Measurements from ENCODE around the gene DIAPH1.
"Not testable (repeated sequence)": the region's sequence is repeated elsewhere in the genome, so short reads cannot be mapped to it uniquely, and the experiment has no call there.

The DIAPH1 gene

DNA sequence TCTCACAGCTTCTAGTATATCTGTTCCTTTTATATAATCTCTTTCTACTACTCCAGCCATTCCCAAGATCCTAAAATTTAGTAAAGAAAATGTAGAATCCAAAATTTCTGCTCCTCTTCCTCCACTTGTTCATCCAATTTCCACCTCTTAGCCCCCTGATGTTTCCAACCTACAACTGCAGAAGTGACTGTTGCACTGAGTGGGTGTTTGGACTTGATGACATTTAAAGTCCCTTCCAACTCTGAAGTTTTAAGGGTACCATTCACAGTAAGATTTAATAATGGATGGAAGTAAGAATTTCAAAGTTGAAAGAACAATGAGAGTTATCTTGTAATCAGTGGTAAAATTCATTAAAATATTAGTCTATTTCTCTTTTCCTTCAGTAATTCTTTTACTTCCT is 5.5 kb downstream of the DIAPH1 start:
- no peaks in the 10 kb centered on the region for H3K9me3 Mint-ChIP-seq
- H3K4me1 Mint-ChIP-seq (ENCODE audit: low read depth) = peaks cover 77% of the 10 kb centered on the region
- intact Hi-C loops (cut with micrococcal nuclease) = no loop called here
- H3K27me3 Mint-ChIP-seq = no peaks in the 10 kb centered on the region
- peak overlapping the region; percentile 59 for H3K27ac Mint-ChIP-seq
- peaks cover 29% of the 10 kb centered on the region for H3K36me3 Mint-ChIP-seq (ENCODE audit: low read depth)
- peak overlapping the region; percentile 11 for H3K4me3 Mint-ChIP-seq

DNA sequence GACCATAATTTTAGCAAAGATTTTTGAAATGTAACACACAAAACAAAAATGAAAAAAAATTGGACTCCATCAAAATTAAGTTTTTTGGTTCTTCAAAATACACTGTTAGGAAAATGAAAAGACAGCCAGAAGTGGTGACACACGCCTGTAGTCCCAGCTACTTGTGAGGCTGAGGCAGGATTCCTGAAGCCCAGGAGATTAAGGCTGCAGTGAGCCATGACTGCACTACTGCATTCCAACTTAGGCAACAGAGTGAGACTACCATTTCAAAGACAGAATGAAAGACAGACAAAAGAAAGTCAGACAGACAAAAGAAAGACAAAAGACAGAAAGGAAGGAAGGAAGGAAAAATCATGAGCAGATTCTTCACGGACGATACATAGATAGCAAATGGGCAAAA is 7.5 kb downstream of the DIAPH1 start:
- Mint-ChIP-seq H3K9me3 (no peaks in the 10 kb centered on the region), H3K36me3 (ENCODE audit: low read depth) (peaks cover 32% of the 10 kb centered on the region), H3K4me3 (no peak overlapping the region), H3K27me3 (no peaks in the 10 kb centered on the region), H3K4me1 (ENCODE audit: low read depth) (peaks cover 73% of the 10 kb centered on the region), H3K27ac (peak overlapping the region; percentile 16)
- intact Hi-C loops (cut with micrococcal nuclease) = no loop called here

- H3K4me3 Mint-ChIP-seq; intact Hi-C loops (cut with micrococcal nuclease); H3K27me3 Mint-ChIP-seq; H3K9me3 Mint-ChIP-seq: not testable (repeated sequence)
- H3K27ac Mint-ChIP-seq = peak overlapping the region; percentile 16
- H3K4me1 Mint-ChIP-seq (ENCODE audit: low read depth) = peaks cover 73% of the 10 kb centered on the region
- peaks cover 32% of the 10 kb centered on the region for H3K36me3 Mint-ChIP-seq (ENCODE audit: low read depth)
Observed at GRCh38 chr5:141609921-141610320, 8.9 kb downstream of the DIAPH1 start.

DNA sequence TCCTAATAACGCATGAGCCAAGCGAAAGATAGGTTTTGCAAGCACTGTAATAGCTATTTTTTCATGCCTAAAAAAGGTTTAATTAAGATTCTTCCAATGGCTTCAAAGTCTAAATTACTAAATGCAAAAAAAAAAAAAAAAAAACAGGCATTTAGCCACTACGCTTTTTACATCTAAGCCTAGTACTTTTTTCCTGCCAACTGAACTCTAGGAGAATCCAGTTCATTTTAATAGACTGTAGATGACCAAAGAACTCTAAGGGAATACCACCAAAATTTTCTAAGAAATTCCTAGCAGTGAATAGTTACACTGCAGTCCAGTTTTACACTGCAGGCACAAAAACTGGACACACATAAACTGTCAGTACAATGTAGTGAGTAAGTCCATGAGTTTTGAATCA is 9.8 kb downstream of the DIAPH1 start:
- Mint-ChIP-seq H3K36me3 (ENCODE audit: low read depth) (peaks cover 32% of the 10 kb centered on the region), H3K27me3 (no peaks in the 10 kb centered on the region), H3K4me1 (ENCODE audit: low read depth) (peaks cover 77% of the 10 kb centered on the region), H3K4me3 (no peak overlapping the region), H3K27ac (no peak overlapping the region), H3K9me3 (no peaks in the 10 kb centered on the region)
- intact Hi-C loops (cut with micrococcal nuclease) = no loop called here

- Mint-ChIP-seq H3K27ac (peak overlapping the region; percentile 96), H3K27me3 (no peaks in the 10 kb centered on the region), H3K36me3 (ENCODE audit: low read depth) (peaks cover 32% of the 10 kb centered on the region), H3K4me1 (ENCODE audit: low read depth) (peaks cover 77% of the 10 kb centered on the region), H3K4me3 (no peak overlapping the region), H3K9me3 (no peaks in the 10 kb centered on the region)
- intact Hi-C loops (cut with micrococcal nuclease) = no loop called here
Observed at GRCh38 chr5:141608557-141608956, 10.2 kb downstream of the DIAPH1 start.

- peak overlapping the region; percentile 96 for H3K27ac Mint-ChIP-seq
- H3K27me3 Mint-ChIP-seq = no peaks in the 10 kb centered on the region
- intact Hi-C loops (cut with micrococcal nuclease) = no loop called here
- H3K4me3 Mint-ChIP-seq = no peak overlapping the region
- H3K36me3 Mint-ChIP-seq (ENCODE audit: low read depth) = peaks cover 32% of the 10 kb centered on the region
- peaks cover 72% of the 10 kb centered on the region for H3K4me1 Mint-ChIP-seq (ENCODE audit: low read depth)
- no peaks in the 10 kb centered on the region for H3K9me3 Mint-ChIP-seq
Observed at GRCh38 chr5:141608046-141608445, 10.8 kb downstream of the DIAPH1 start.

GRCh38 chr5:141605523-141606277 is 13.1 kb downstream of the DIAPH1 start:
- H3K9me3 Mint-ChIP-seq = no peaks in the 10 kb centered on the region
- H3K36me3 Mint-ChIP-seq (ENCODE audit: low read depth) = peaks cover 27% of the 10 kb centered on the region
- peak overlapping the region; percentile 96 for H3K27ac Mint-ChIP-seq
- H3K4me1 Mint-ChIP-seq (ENCODE audit: low read depth) = peaks cover 68% of the 10 kb centered on the region
- H3K4me3 Mint-ChIP-seq = peak overlapping the region; percentile 44
- intact Hi-C loops (cut with micrococcal nuclease) = loop anchor here (2.0 kb wide), 1 partner anchor 13 kb away; the partner anchor contains the start of gene DIAPH1
- no peaks in the 10 kb centered on the region for H3K27me3 Mint-ChIP-seq

- Mint-ChIP-seq H3K36me3 (ENCODE audit: low read depth) (peaks cover 14% of the 10 kb centered on the region), H3K9me3 (no peaks in the 10 kb centered on the region), H3K27me3 (no peaks in the 10 kb centered on the region), H3K4me1 (ENCODE audit: low read depth) (peaks cover 69% of the 10 kb centered on the region), H3K27ac (peak overlapping the region; percentile 96), H3K4me3 (peak overlapping the region; percentile 61)
- intact Hi-C loops (cut with micrococcal nuclease) = loop anchor here (2.0 kb wide), 1 partner anchor 15 kb away; the partner anchor contains the start of gene DIAPH1
Observed at GRCh38 chr5:141603923-141604717, 14.7 kb downstream of the DIAPH1 start.

- Mint-ChIP-seq H3K27ac (peak overlapping the region; percentile 75), H3K4me1 (ENCODE audit: low read depth) (peaks cover 62% of the 10 kb centered on the region), H3K4me3 (peak overlapping the region; percentile 2), H3K36me3 (ENCODE audit: low read depth) (peaks cover 14% of the 10 kb centered on the region), H3K27me3 (no peaks in the 10 kb centered on the region), H3K9me3 (peaks cover 2% of the 10 kb centered on the region)
- intact Hi-C loops (cut with micrococcal nuclease) = no loop called here
Observed at GRCh38 chr5:141602606-141603005, 16.2 kb downstream of the DIAPH1 start.

DNA sequence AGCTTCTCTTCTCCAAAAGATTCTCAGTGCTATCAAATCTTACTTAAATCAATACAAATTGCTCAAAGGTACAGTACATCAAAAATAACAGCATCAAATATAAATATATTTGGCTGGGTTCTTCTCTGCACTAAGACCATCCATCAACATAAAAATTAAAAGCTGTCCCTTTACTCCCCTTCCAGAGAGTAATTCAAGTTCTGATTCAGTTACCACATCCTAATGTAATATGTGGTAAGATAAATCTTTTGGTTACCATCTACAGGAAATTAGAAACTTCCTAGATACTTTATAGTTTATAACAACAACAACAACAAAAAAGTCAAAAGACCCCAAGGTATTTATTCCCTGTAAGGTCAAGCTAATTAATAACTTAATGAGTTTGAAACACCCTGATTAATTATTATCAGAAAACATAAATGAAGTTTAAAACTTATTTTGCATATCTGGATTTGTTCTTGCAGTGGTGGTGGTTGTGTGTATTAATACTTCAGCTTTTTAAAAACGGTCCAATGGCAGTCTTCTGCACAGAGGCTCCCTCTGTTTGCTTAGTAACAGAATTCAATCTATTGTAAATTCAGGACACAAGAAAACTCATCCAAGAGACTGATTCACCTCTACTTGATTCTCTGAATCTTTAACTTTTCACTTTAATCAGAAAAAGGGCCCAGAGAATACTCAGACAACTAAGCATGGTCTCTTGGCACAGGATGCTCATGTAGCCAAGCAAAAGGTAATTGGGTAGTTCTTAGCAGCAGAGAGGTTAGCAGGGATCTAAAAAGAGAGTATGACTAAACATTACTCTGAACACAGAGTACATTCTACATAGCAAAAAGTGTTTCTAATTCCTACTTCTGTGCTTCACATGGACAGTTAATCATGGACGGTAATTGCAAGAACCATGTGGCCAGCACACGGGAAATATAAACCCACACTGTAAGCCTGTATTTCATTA is 20.1 kb downstream of the DIAPH1 start:
- no peak overlapping the region for H3K4me3 Mint-ChIP-seq
- intact Hi-C loops (cut with micrococcal nuclease) = no loop called here

DNA sequence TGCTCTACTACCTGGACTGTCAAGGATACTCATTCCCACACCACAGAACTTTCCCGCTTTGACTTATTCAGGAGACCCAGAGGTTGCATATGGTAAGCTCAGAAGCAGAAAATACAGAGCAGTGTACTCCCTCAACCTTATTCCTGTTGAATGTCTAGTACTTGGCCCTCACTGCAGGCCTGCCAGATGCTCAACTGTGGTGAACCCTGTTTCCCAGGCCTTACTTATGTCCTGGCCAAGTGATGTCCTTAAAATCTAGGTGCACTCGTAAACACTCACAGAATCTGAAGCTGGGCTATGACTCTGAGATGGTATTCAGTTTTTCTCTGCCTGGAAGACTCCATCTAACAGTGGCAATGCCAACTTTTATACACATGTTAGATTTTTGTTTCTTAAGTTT is 21.0 kb downstream of the DIAPH1 start:
- intact Hi-C loops (cut with micrococcal nuclease) = no loop called here
- no peaks in the 10 kb centered on the region for H3K27me3 Mint-ChIP-seq
- no peak overlapping the region for H3K4me3 Mint-ChIP-seq
- H3K27ac Mint-ChIP-seq = no peak overlapping the region
- H3K4me1 Mint-ChIP-seq (ENCODE audit: low read depth) = peaks cover 55% of the 10 kb centered on the region
- H3K9me3 Mint-ChIP-seq = peaks cover 14% of the 10 kb centered on the region
- H3K36me3 Mint-ChIP-seq (ENCODE audit: low read depth) = peaks cover 41% of the 10 kb centered on the region

More for the DNA sequence above, 20.1 kb downstream of the DIAPH1 start:
- Mint-ChIP-seq H3K9me3 (peaks cover 14% of the 10 kb centered on the region), H3K36me3 (ENCODE audit: low read depth) (peaks cover 41% of the 10 kb centered on the region), H3K27me3 (no peaks in the 10 kb centered on the region), H3K4me1 (ENCODE audit: low read depth) (peaks cover 57% of the 10 kb centered on the region), H3K27ac (peak overlapping the region; percentile 46)

DNA sequence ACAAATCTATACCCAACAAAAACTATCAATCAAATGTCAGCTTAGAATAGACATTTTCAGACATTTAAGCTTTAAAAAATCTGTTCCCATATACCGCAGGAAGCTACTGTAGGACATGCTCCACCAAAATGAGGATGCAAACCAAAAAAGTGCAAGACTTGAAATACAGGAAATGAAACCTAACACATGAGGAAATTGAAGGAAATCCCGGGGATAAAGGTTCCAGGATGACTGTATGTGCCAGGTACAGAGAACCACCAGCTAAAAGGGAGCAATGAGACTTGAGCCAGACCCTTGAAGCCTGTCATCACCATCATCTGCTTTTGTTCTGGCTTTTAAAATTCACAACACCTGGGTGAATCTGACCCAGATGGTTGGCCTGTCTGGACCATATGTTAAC is 21.4 kb downstream of the DIAPH1 start:
- H3K27me3 Mint-ChIP-seq = no peaks in the 10 kb centered on the region
- H3K4me1 Mint-ChIP-seq (ENCODE audit: low read depth) = peaks cover 55% of the 10 kb centered on the region
- no peak overlapping the region for H3K27ac Mint-ChIP-seq
- no peak overlapping the region for H3K4me3 Mint-ChIP-seq
- intact Hi-C loops (cut with micrococcal nuclease) = no loop called here
- peaks cover 14% of the 10 kb centered on the region for H3K9me3 Mint-ChIP-seq
- peaks cover 37% of the 10 kb centered on the region for H3K36me3 Mint-ChIP-seq (ENCODE audit: low read depth)

DNA sequence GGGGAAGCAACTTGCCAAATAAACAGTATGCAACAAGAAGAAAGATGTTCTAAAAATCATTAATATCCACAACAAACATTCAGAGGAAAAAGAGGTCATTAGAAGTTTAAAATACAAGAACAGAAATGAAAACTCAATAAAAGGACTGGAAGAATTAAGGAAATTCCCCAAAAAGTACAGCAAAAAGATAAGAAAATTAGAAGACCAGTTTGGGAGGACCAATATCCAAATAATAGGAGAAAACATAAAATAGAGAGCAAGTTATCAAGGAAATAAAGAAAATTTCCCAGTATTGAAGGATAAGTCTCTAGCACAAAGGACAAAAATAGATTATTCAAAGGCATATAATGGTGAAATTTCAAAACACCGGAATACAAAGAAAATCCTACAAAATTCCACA is 21.9 kb downstream of the DIAPH1 start:
- Mint-ChIP-seq H3K36me3 (ENCODE audit: low read depth) (peaks cover 37% of the 10 kb centered on the region), H3K4me1 (ENCODE audit: low read depth) (peaks cover 54% of the 10 kb centered on the region), H3K4me3 (no peak overlapping the region), H3K27me3 (no peaks in the 10 kb centered on the region), H3K9me3 (peaks cover 14% of the 10 kb centered on the region), H3K27ac (peak overlapping the region; percentile 8)
- intact Hi-C loops (cut with micrococcal nuclease) = no loop called here

Data from dendritic cell treated with granulocyte-macrophage colony-stimulating factor and Interleukin-4, amounts not matched to agents 40 ng/mL and 50 ng/mL, for 4 days (primary cell).